Measurements from ENCODE around the gene TNIP1.

TNIP1 gene

GRCh38 chr5:151040211-151040747 is 40.6 kb downstream of the TNIP1 start:
- DNase-seq (ENCODE audit: low spot score) = no peak

- DNase-seq (ENCODE audit: low spot score) = no peak
Observed at GRCh38 chr5:151039665-151040064, 41.2 kb downstream of the TNIP1 start.

GRCh38 chr5:151038801-151039238 is 42.0 kb downstream of the TNIP1 start:
- DNase-seq (ENCODE audit: low spot score) = no peak

GRCh38 chr5:151038412-151038745 is 42.5 kb downstream of the TNIP1 start:
- DNase-seq (ENCODE audit: low spot score) = no peak

DNA sequence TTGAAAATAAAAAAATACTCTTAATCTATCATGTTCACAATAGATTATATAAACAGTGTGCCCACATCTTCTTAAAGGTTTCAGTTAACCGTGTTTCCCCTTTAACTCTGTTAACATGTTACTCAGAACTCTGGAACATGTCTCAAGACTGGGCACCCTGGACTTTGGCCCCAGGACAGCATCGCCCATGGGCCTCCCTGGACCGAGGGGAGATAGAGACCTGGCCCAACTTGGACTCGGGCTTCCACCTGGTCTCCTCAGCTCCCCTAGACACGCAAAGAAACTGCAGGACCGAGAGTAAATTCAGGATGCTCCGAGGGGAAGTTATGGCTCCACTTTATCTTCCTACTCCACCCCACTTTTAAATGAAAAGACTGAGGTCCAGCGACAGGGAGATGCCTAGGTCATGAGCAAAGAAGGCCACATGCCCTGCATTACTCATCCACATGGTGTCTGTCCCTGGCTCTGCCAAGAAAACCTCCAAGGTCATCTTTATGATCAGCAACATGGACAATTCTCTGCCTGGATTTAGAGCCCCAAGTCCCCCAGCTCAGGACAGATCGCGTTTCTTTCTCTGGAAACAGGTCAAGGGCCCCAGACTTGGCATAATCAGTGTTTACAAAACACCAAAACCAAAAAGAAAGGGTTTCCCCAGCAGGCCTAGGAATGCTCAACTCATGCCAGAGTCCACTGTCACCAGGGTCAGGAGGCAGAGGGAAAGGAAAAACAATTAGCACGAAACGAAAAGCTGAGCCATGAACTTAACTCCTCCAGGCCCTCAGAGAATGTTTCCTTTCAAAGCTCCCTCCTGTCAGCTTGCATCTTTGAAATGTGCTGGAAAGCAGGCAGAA is 43.0 kb downstream of the TNIP1 start:
- no peak for DNase-seq (ENCODE audit: low spot score)

DNA sequence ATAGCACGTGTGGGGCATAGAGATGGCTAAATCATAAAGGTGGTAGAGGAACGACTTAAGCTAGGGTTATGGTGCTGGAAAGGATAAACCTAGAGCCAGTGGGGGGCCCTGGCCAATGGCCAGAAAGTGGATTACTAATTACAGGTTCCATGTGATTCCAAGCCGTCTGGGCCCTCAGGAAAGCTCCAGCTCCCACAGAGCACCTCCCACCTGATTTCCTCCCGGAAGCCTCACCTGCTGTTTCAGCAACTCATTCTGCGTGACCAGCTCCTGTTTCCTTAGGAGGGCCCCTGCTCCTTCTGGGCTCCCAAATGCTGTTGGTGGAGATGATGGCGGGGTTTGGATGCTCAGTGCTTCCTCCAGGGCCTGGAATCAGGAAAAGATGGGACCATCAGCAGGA is 44.3 kb downstream of the TNIP1 start:
- DNase-seq (ENCODE audit: low spot score) = no peak

DNA sequence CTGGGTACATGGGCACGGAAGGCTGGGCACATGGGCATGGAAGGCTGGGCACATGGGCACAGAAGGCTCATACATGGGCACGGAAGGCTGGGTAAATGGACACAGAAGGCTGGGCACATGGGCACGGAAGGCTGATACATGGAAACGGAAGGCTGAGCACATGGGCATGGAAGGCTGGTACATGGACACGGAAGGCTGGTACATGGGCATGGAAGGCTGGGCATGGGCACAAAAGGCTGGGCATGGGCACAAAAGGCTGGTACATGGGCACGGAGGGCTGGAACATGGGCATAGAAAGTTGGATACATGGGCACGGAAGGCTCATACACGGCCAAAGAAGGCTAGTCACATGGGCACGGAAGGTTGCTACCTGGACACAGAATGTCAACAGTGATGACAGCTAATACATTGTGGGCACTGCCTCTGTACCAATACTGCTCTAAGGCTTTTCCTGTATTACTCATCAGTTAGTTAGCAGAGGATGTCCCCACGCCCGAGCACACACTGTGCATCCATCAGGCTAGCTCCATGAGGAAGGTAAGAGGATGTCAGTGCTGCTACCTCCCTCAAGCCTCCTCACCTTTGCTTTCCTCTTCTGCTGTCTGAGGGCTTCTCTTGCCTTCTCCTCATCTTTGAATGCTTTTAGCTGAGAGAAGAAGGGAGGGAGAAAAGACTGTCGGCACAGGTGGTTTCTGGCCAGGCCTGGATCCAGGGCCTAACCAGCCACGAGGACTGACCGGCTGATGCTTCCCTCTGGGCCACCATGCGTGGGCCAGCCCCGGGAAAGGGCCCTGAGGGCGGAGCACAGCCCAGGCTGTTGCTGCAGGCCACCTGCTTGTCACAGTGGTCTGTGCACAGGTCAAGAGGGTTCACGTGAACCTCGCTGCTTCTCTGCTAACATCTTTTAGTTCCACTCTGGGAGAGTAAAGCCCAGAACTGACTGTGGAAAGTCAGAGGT is 46.1 kb downstream of the TNIP1 start:
- DNase-seq (ENCODE audit: low spot score) = no peak

GRCh38 chr5:151033217-151033934 is 47.5 kb downstream of the TNIP1 start:
- no peak for DNase-seq (ENCODE audit: low spot score)

GRCh38 chr5:151031554-151031953 is 49.3 kb downstream of the TNIP1 start:
- DNase-seq (ENCODE audit: low spot score) = no peak

DNA sequence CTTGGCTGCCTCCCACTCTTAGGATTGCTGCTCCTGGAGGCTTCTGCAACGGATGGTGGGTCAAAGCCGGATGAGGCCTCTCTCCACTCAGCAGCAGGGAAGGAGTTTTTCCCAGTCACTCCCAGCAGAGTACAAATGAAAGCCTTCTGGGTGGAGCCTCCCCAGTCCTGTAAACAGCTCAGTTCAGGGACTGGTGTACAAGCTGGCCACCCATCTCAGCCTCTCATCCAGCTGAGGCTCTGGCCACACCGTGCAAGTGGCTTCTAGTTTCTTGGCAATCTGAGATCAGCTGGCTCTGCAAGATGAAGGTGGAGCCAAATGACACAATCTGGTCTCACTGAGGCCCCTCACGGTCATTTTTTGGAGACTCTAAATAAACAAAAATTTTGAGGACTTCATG is 50.5 kb downstream of the TNIP1 start:
- no peak for DNase-seq (ENCODE audit: low spot score)

DNA sequence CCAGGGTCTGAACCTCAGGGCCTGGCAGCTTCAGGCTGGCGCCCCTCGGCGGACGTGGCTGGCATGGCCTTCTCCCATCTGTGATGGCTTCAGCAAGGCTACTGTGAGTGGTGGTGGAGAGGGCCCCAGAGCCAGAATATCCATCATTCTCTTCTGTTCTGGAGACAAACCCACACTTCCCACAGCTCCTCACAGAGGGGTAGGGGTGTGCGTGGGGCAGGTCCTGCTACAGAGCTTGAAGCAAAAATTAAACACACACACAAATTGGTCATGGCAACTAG is 50.8 kb downstream of the TNIP1 start:
- DNase-seq (ENCODE audit: low spot score) = no peak

DNA sequence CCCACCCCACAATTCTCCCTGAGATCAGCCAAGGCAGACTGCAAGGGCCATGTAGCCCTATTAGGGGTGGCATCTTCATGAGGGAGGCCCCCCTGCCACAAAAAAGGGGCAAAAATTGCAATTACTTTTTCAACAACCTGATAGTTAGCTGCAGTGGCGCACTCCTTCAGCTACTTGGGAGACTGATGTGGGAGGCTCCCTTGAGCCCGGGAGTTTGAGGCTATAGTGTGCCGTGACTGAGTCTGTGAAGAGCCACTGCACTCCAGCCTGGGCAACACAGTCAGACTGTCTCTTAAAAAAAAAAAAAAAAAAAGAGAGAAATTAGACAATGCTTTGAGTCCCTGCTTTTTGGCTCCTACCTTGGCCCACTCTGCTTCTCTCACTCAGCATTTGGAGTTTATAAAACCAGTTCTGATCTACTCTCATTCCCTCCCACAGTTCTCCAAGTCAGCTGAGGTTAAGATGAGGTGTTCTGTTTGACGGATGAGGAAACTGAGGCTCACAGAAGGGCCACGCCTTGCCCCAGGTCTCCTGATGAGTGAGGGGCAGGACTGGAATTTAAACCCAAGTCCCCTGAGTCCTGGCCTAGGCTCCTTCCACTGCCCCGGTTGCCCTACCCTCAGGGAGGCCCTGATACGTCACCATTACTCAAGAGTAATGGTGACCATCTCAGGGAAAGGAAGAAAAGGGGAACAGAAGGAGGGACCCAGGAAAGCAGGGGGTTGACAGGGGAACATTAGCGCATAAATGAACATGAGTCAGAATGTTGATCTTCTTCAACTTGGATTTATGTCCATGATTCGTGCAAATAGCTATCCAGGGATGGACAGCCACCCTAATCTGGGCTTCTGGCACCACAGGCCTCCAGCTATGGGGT is 51.4 kb downstream of the TNIP1 start:
- no peak for DNase-seq (ENCODE audit: low spot score)

GRCh38 chr5:151028717-151029116 is 52.1 kb downstream of the TNIP1 start:
- DNase-seq (ENCODE audit: low spot score) = no peak

- DNase-seq (ENCODE audit: low spot score) = no peak
Observed at GRCh38 chr5:151027961-151028479, 52.8 kb downstream of the TNIP1 start.

DNA sequence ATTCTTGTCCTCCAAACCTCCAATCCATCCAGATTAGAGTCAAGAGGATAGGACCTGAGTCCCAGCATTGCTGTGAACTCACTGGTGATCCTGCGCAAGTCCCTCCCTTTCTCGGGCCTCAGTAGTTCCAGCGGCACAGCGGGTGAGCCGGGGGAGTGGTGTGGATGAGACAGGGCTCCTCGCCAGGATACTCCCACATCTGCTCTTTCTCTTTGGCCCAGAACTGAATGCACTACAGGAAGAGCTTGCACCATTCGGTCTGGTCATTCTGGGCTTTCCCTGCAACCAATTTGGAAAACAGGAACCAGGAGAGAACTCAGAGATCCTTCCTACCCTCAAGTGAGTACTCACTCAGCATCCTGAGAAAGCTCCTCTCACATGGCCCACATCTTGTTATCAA is 54.2 kb downstream of the TNIP1 start:
- DNase-seq (ENCODE audit: low spot score) = no peak

DNA sequence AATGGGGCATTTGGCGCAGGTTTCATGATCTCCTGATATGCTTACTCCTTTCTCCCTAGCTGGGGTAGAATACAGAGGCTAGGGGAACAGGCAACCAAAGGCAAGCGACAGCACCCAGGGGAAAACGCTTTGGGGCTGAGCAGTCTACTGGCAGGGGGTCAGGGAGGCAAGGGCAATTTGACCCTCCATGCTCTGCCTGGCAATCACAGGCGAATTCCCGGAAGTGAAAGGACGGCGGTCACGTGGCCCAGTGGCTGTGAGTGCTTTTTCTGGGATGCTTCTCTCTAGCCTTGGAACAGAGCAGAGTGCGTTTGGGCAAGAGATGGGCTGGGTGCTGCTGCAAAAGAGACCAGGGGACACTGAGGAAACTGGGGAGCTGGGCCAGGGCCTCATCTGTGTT is 54.7 kb downstream of the TNIP1 start:
- DNase-seq (ENCODE audit: low spot score) = no peak

DNA sequence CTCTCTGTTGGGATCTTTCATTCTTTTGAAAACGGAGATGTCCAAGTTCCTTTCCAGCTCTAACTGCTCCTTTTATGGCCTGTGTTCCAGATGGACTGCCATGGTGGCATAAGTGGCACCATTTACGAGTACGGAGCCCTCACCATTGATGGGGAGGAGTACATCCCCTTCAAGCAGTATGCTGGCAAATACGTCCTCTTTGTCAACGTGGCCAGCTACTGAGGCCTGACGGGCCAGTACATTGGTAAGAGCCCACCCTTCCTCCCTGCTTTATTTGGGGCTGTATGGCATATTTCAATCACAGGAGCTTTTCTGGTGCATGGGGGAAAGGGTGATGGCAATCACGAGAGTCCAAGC is 55.6 kb downstream of the TNIP1 start:
- DNase-seq (ENCODE audit: low spot score) = no peak

DNA sequence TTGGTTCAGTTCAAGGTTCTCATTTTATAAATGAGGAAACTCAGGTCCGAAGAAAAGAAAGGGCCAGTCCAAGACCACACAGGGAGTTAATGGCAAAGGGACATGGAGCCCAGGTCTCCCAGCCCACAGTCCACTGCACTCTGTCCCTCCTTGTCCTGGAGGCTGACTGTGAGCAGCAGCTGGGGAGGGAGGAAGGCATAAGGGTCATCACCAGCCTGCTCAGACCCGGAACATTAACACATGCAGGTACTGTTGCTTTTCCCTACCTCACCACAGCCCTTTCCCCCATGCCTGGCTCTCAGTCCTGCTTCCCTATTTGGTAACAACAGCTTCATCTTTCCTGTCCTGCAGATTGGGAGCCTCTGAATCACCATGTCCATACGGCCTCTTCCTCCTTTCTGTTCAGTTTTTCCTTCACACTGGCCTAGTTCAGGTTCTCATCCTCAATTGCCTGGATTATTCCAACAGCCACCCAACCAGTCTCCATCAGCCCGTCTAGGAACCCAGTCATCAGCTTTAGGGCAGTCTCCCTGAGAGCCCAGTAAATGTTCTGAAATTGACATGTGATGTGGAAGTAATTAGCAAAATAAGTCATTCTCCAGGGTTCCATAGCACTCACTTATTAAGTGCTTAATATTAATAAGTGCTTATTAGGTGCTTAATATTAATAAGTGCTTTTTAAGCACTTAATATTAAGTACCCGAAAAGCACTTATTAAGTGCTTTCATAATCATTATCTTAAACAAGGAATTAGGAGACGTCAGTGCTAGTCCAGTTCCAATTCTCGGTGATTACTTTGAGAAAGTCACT is 56.2 kb downstream of the TNIP1 start:
- DNase-seq (ENCODE audit: low spot score) = no peak

GRCh38 chr5:151023651-151024050 is 57.2 kb downstream of the TNIP1 start:
- DNase-seq (ENCODE audit: low spot score) = no peak

- no peak for DNase-seq (ENCODE audit: low spot score)
Observed at GRCh38 chr5:151023047-151023615, 57.7 kb downstream of the TNIP1 start.

Measured in left forelimb (tissue), 1 donor.